Measurements from ENCODE around the gene ACTG2. TPM values are rescaled to one million over a fixed set of nuclear protein-coding genes. Genes with fewer than 3 reads are reported as not detected.

ACTG2 gene
- total and polyA plus RNA-seq, 2 donors from 2014 or later: 6.6 to 13.7 TPM

GRCh38 chr2:73930386-73930785, 37.6 kb downstream of the ACTG2 start:
- Histone ChIP-seq H3K9ac (ENCODE audit: low read length in 3 of 3) (no peak overlapping the region), H3K27ac (ENCODE audit: low read depth in 2 of 2, low read length in 2 of 2) (no peak overlapping the region), H3K9me3 (ENCODE audit: control insufficient read depth in 2 of 3, insufficient read depth in 1 of 3, low read length in 3 of 3) (no peaks in the 10 kb centered on the region), H3K4me1 (ENCODE audit: control insufficient read depth in 2 of 3, insufficient read depth in 2 of 3, low read depth in 1 of 3, low read length in 3 of 3) (peaks cover 0 to 9% (median 0%) of the 10 kb centered on the region in 3 donors), H3K27me3 (ENCODE audit: control insufficient read depth, insufficient read depth, low read length) (no peaks in the 10 kb centered on the region), H3K4me3 (ENCODE audit: low read length in 3 of 3) (no peak overlapping the region), H3K36me3 (ENCODE audit: control insufficient read depth in 2 of 3, insufficient read depth in 3 of 3, low read length in 3 of 3) (peaks cover 0 to 11% (median 0%) of the 10 kb centered on the region in 3 donors)
- no peak for DNase-seq
- no peak for FAIRE-seq
- intact Hi-C loops (cut with DNase I): no loop called here
- TF ChIP-seq CTCF (IDR thresholded peaks at IDR 0.05; ENCODE audit: borderline replicate concordance, extremely low read depth, insufficient read depth): no peak

- Histone ChIP-seq H3K9me3 (ENCODE audit: control insufficient read depth in 2 of 3, insufficient read depth in 1 of 3, low read length in 3 of 3) (no peaks in the 10 kb centered on the region), H3K4me1 (ENCODE audit: control insufficient read depth in 2 of 3, insufficient read depth in 2 of 3, low read depth in 1 of 3, low read length in 3 of 3) (peaks cover 0 to 9% (median 0%) of the 10 kb centered on the region in 3 donors), H3K36me3 (ENCODE audit: control insufficient read depth in 2 of 3, insufficient read depth in 3 of 3, low read length in 3 of 3) (peaks cover 0 to 11% (median 2%) of the 10 kb centered on the region in 3 donors), H3K4me3 (ENCODE audit: low read length in 3 of 3) (no peak overlapping the region), H3K27me3 (ENCODE audit: control insufficient read depth, insufficient read depth, low read length) (no peaks in the 10 kb centered on the region), H3K27ac (ENCODE audit: low read depth in 2 of 2, low read length in 2 of 2) (no peak overlapping the region), H3K9ac (ENCODE audit: low read length in 3 of 3) (no peak overlapping the region)
- DNase-seq (no peak), FAIRE-seq (no peak)
- no peak for TF ChIP-seq CTCF (IDR thresholded peaks at IDR 0.05; ENCODE audit: borderline replicate concordance, extremely low read depth, insufficient read depth)
- intact Hi-C loops (cut with DNase I): no loop called here
These were observed 39.0 kb downstream of the ACTG2 start for GRCh38 chr2:73931531-73932500.

GRCh38 chr2:73933194-73933593, 40.4 kb downstream of the ACTG2 start:
- Histone ChIP-seq H3K9ac (ENCODE audit: low read length in 3 of 3) (no peak overlapping the region), H3K27me3 (ENCODE audit: control insufficient read depth, insufficient read depth, low read length) (no peaks in the 10 kb centered on the region), H3K27ac (ENCODE audit: low read depth in 2 of 2, low read length in 2 of 2) (no peak overlapping the region), H3K4me3 (ENCODE audit: low read length in 3 of 3) (no peak overlapping the region), H3K36me3 (ENCODE audit: control insufficient read depth in 2 of 3, insufficient read depth in 3 of 3, low read length in 3 of 3) (peaks cover 0 to 11% (median 2%) of the 10 kb centered on the region in 3 donors), H3K4me1 (ENCODE audit: control insufficient read depth in 2 of 3, insufficient read depth in 2 of 3, low read depth in 1 of 3, low read length in 3 of 3) (peaks cover 0 to 9% (median 0%) of the 10 kb centered on the region in 3 donors), H3K9me3 (ENCODE audit: control insufficient read depth in 2 of 3, insufficient read depth in 1 of 3, low read length in 3 of 3) (no peaks in the 10 kb centered on the region)
- TF ChIP-seq CTCF (IDR thresholded peaks at IDR 0.05; ENCODE audit: borderline replicate concordance, extremely low read depth, insufficient read depth): no peak
- no peak for DNase-seq
- intact Hi-C loops (cut with DNase I): no loop called here
- FAIRE-seq: no peak
